ENCODE measurements around the gene PRDM16.

DNA sequence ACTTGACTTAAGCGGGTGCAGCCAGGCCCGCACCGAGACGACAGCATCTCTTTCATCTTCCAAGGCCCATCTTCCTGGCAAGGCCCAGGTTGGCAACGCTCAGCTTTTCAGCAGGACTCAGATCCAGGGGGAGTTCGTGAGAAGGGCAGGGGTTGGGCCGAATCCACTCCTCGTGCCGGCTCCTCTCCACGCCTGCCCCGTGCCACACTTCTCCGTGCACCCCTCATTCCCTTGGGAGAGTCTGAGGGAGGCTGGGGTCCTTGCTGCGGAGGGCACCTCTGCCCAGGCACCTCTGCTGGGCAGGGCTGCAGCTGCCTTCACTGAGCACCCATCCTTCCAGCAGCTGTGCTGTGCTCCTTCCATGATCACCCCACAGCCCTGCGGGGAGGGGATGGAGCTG is 22.3 kb downstream of the PRDM16 start:
- TF ChIP-seq, protein P1, sequence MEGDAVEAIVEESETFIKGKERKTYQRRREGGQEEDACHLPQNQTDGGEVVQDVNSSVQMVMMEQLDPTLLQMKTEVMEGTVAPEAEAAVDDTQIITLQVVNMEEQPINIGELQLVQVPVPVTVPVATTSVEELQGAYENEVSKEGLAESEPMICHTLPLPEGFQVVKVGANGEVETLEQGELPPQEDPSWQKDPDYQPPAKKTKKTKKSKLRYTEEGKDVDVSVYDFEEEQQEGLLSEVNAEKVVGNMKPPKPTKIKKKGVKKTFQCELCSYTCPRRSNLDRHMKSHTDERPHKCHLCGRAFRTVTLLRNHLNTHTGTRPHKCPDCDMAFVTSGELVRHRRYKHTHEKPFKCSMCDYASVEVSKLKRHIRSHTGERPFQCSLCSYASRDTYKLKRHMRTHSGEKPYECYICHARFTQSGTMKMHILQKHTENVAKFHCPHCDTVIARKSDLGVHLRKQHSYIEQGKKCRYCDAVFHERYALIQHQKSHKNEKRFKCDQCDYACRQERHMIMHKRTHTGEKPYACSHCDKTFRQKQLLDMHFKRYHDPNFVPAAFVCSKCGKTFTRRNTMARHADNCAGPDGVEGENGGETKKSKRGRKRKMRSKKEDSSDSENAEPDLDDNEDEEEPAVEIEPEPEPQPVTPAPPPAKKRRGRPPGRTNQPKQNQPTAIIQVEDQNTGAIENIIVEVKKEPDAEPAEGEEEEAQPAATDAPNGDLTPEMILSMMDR (IDR thresholded peaks at IDR 0.05) = no peak
- no peak for TF ChIP-seq POLR2A (IDR thresholded peaks at IDR 0.05)
